Activated CD4-positive, alpha-beta memory T cell treated with anti-CD3 and anti-CD28 coated beads for 36 hours (primary cell): ENCODE measurements around the gene TRIOBP. TPM values are rescaled to one million over a fixed set of nuclear protein-coding genes. Genes with fewer than 3 reads are reported as not detected.
"Not testable (repeated sequence)": the region's sequence is repeated elsewhere in the genome, so short reads cannot be mapped to it uniquely, and the experiment has no call there.

Experiments used
- CTCF ChIA-PET: fragments of 350-600 bp; sonication (Branson Sonifier 250); formaldehyde crosslinking; loops from one replicate; lab custom pipeline; 2021; ENCODE audit warnings: antibody characterized with exemption, inconsistent platforms; lab: Charles Lee
- POLR2A ChIA-PET: fragments of 350-600 bp; sonication (Branson Sonifier 250); formaldehyde crosslinking; loops from one replicate; lab custom pipeline; 2021; ENCODE audit warnings: antibody characterized with exemption; lab: Charles Lee
- DNase-seq: peaks from one replicate; pipeline ENCODE4 v3.0.0-alpha.2; 2020
- H3K27ac Mint-ChIP-seq: one replicate; pipeline ENCODE4 v1.8.0; 2021; ENCODE audit warnings: mixed read lengths
- H3K27me3 Mint-ChIP-seq: one replicate; pipeline ENCODE4 v1.8.0; 2021; ENCODE audit warnings: mixed read lengths
- H3K36me3 Mint-ChIP-seq: one replicate; pipeline ENCODE4 v1.8.0; 2021; ENCODE audit warnings: mixed read lengths
- H3K4me1 Mint-ChIP-seq: one replicate; pipeline ENCODE4 v1.8.0; 2021; ENCODE audit warnings: low read depth, mixed read lengths
- H3K4me3 Mint-ChIP-seq: one replicate; pipeline ENCODE4 v1.8.0; 2021; ENCODE audit warnings: mild to moderate bottlenecking, mixed read lengths
- H3K9me3 Mint-ChIP-seq: one replicate; pipeline ENCODE4 v1.8.0; 2021; ENCODE audit warnings: mixed read lengths
- intact Hi-C: fragments of 100-400 bp; cut with micrococcal nuclease; formaldehyde crosslinking; loops from one replicate; pipeline ENCODE4 v1.15.1; 2023
- total RNA-seq, 2 experiments: library from RNA; stranded (reverse); gene quantifications; one replicate each; pipeline ENCODE4 v1.2.3, GENCODE V29; 2021

TRIOBP gene
- total RNA-seq, 2 experiments from 2014 or later = 25.0 to 26.8 TPM

GRCh38 chr22:37714634-37715033 lies 17.8 kb downstream of the TRIOBP start:
- peaks cover 1% of the 10 kb centered on the region for H3K4me1 Mint-ChIP-seq
- H3K27me3 Mint-ChIP-seq = no peaks in the 10 kb centered on the region
- POLR2A ChIA-PET = no interaction called here
- DNase-seq = no peak
- H3K27ac Mint-ChIP-seq = no peak overlapping the region
- CTCF ChIA-PET = no interaction called here
- no peak overlapping the region for H3K4me3 Mint-ChIP-seq
- intact Hi-C loops = no loop called here
- no peaks in the 10 kb centered on the region for H3K9me3 Mint-ChIP-seq
- peaks cover 6% of the 10 kb centered on the region for H3K36me3 Mint-ChIP-seq

GRCh38 chr22:37715760-37716159 lies 18.9 kb downstream of the TRIOBP start:
- ChIA-PET POLR2A (no interaction called here), CTCF (interaction anchor here (0.6 kb wide), 1 partner anchor 154 kb away, joined by 3 read pairs; no protein-coding TSS in a partner anchor)
- Mint-ChIP-seq H3K36me3 (peaks cover 6% of the 10 kb centered on the region), H3K27me3 (no peaks in the 10 kb centered on the region), H3K4me1 (peaks cover 2% of the 10 kb centered on the region), H3K4me3 (no peak overlapping the region), H3K27ac (no peak overlapping the region), H3K9me3 (no peaks in the 10 kb centered on the region)
- no peak for DNase-seq
- intact Hi-C loops = no loop called here

GRCh38 chr22:37716708-37717107 lies 19.9 kb downstream of the TRIOBP start:
- H3K9me3 Mint-ChIP-seq = no peaks in the 10 kb centered on the region

GRCh38 chr22:37717235-37717634 lies 20.4 kb downstream of the TRIOBP start:
- H3K36me3 Mint-ChIP-seq, POLR2A ChIA-PET, H3K4me3 Mint-ChIP-seq, DNase-seq, H3K27ac Mint-ChIP-seq, intact Hi-C loops, H3K27me3 Mint-ChIP-seq, H3K4me1 Mint-ChIP-seq, H3K9me3 Mint-ChIP-seq: not testable (repeated sequence)
- CTCF ChIA-PET = interaction anchor here (1.3 kb wide), 1 partner anchor 31 kb away, joined by 4 read pairs; the partner anchor contains the start of gene NOL12

More at GRCh38 chr22:37716708-37717107, 19.9 kb downstream of the TRIOBP start:
- peaks cover 6% of the 10 kb centered on the region for H3K36me3 Mint-ChIP-seq
- intact Hi-C loops = no loop called here
- POLR2A ChIA-PET = no interaction called here
- peaks cover 2% of the 10 kb centered on the region for H3K4me1 Mint-ChIP-seq
- no peaks in the 10 kb centered on the region for H3K27me3 Mint-ChIP-seq
- H3K4me3 Mint-ChIP-seq = no peak overlapping the region
- CTCF ChIA-PET = no interaction called here
- no peak for DNase-seq
- no peak overlapping the region for H3K27ac Mint-ChIP-seq

GRCh38 chr22:37717746-37718305 lies 21.0 kb downstream of the TRIOBP start:
- H3K27me3 Mint-ChIP-seq, H3K4me3 Mint-ChIP-seq, H3K36me3 Mint-ChIP-seq, POLR2A ChIA-PET, DNase-seq, H3K27ac Mint-ChIP-seq, intact Hi-C loops, H3K9me3 Mint-ChIP-seq, H3K4me1 Mint-ChIP-seq: not testable (repeated sequence)
- CTCF ChIA-PET = interaction anchor here (1.3 kb wide), 1 partner anchor 32 kb away, joined by 4 read pairs; the partner anchor contains the start of gene NOL12

GRCh38 chr22:37725551-37726240 lies 28.8 kb downstream of the TRIOBP start:
- ChIA-PET CTCF (no interaction called here), POLR2A (no interaction called here)
- no peak overlapping the region for H3K27ac Mint-ChIP-seq
- H3K4me1 Mint-ChIP-seq = no peaks in the 10 kb centered on the region
- no peak for DNase-seq
- intact Hi-C loops = no loop called here
- no peaks in the 10 kb centered on the region for H3K9me3 Mint-ChIP-seq
- no peaks in the 10 kb centered on the region for H3K36me3 Mint-ChIP-seq
- no peak overlapping the region for H3K4me3 Mint-ChIP-seq
- no peaks in the 10 kb centered on the region for H3K27me3 Mint-ChIP-seq

- Mint-ChIP-seq H3K4me3 (no peak overlapping the region), H3K27me3 (no peaks in the 10 kb centered on the region), H3K36me3 (no peaks in the 10 kb centered on the region), H3K9me3 (no peaks in the 10 kb centered on the region), H3K4me1 (no peaks in the 10 kb centered on the region), H3K27ac (no peak overlapping the region)
- POLR2A ChIA-PET = no interaction called here
- CTCF ChIA-PET = interaction anchor here (0.7 kb wide), 1 partner anchor 12 kb away, joined by 4 read pairs; no protein-coding TSS in a partner anchor
- intact Hi-C loops = no loop called here
- peak; percentile 18 for DNase-seq
Measured at GRCh38 chr22:37726241-37726887, 29.5 kb downstream of the TRIOBP start.

- Mint-ChIP-seq H3K4me1 (no peaks in the 10 kb centered on the region), H3K27me3 (no peaks in the 10 kb centered on the region), H3K36me3 (no peaks in the 10 kb centered on the region), H3K27ac (no peak overlapping the region), H3K4me3 (no peak overlapping the region), H3K9me3 (no peaks in the 10 kb centered on the region)
- DNase-seq = no peak
- intact Hi-C loops = no loop called here
- ChIA-PET POLR2A (no interaction called here), CTCF (interaction anchor here (1.7 kb wide), 1 partner anchor 85 kb away, joined by 6 read pairs; no protein-coding TSS in a partner anchor)
Measured at GRCh38 chr22:37728620-37729019, 31.8 kb downstream of the TRIOBP start.

- ChIA-PET POLR2A (no interaction called here), CTCF (no interaction called here)
- no peaks in the 10 kb centered on the region for H3K27me3 Mint-ChIP-seq
- intact Hi-C loops = no loop called here
- no peaks in the 10 kb centered on the region for H3K36me3 Mint-ChIP-seq
- H3K27ac Mint-ChIP-seq = no peak overlapping the region
- H3K9me3 Mint-ChIP-seq = no peaks in the 10 kb centered on the region
- H3K4me3 Mint-ChIP-seq = no peak overlapping the region
- no peaks in the 10 kb centered on the region for H3K4me1 Mint-ChIP-seq
- DNase-seq = no peak
Measured at GRCh38 chr22:37731804-37732471, 35.1 kb downstream of the TRIOBP start.

GRCh38 chr22:37732699-37733607 lies 36.1 kb downstream of the TRIOBP start:
- no peaks in the 10 kb centered on the region for H3K9me3 Mint-ChIP-seq
- POLR2A ChIA-PET = no interaction called here
- CTCF ChIA-PET = no interaction called here
- no peaks in the 10 kb centered on the region for H3K27me3 Mint-ChIP-seq
- intact Hi-C loops = no loop called here
- no peaks in the 10 kb centered on the region for H3K36me3 Mint-ChIP-seq
- DNase-seq = no peak
- H3K4me3 Mint-ChIP-seq = no peak overlapping the region
- no peaks in the 10 kb centered on the region for H3K4me1 Mint-ChIP-seq
- H3K27ac Mint-ChIP-seq = no peak overlapping the region

GRCh38 chr22:37733625-37734401 lies 37.0 kb downstream of the TRIOBP start:
- POLR2A ChIA-PET = no interaction called here
- H3K4me3 Mint-ChIP-seq = no peak overlapping the region

More at GRCh38 chr22:37733625-37734401, 37.0 kb downstream of the TRIOBP start:
- intact Hi-C loops = no loop called here
- no peak for DNase-seq
- H3K27me3 Mint-ChIP-seq = no peaks in the 10 kb centered on the region
- no peaks in the 10 kb centered on the region for H3K9me3 Mint-ChIP-seq
- H3K27ac Mint-ChIP-seq = no peak overlapping the region
- H3K36me3 Mint-ChIP-seq = no peaks in the 10 kb centered on the region
- CTCF ChIA-PET = no interaction called here
- H3K4me1 Mint-ChIP-seq = no peaks in the 10 kb centered on the region
